Kidney epithelial cell (primary cell): ENCODE results near the gene PTOV1. TPM values are rescaled to one million over a fixed set of nuclear protein-coding genes. Genes with fewer than 3 reads are reported as not detected.
"Not testable (repeated sequence)": the region's sequence is repeated elsewhere in the genome, so short reads cannot be mapped to it uniquely, and the experiment has no call there.

Source experiments
- DNase-seq: peaks from one replicate; pipeline ENCODE4 v3.0.0-alpha.2; 2010; ENCODE audit warnings: low read depth
- H3K27me3 ChIP-seq: 2 replicates; pipeline ENCODE4 v1.6.0; 2011; ENCODE audit warnings: low read length; ENCODE audit not compliant: control insufficient read depth, insufficient read depth
- H3K36me3 ChIP-seq: 2 replicates; pipeline ENCODE4 v1.5.1; 2011; ENCODE audit warnings: low read length; ENCODE audit not compliant: control insufficient read depth, insufficient read depth
- H3K4me3 ChIP-seq: 2 replicates; pipeline ENCODE4 v1.5.1; 2011; ENCODE audit warnings: low read depth, mild to moderate bottlenecking, control low read depth, low read length
- CTCF ChIP-seq: IDR thresholded peaks from 2 replicates; pipeline ENCODE4 v1.5.1; 2011; ENCODE audit warnings: mild to moderate bottlenecking, moderate library complexity, low read length, control low read depth, inconsistent platforms; ENCODE audit not compliant: insufficient read depth, poor library complexity, severe bottlenecking
- total RNA-seq: library from RNA; depleted of rRNA; stranded (reverse); fragments of >200 nt; gene quantifications from 2 replicates; pipeline ENCODE4 v1.2.3, GENCODE V29; 2015

Gene PTOV1
- total RNA-seq, 1 donor from 2014 or later: 47.9 TPM

DNA sequence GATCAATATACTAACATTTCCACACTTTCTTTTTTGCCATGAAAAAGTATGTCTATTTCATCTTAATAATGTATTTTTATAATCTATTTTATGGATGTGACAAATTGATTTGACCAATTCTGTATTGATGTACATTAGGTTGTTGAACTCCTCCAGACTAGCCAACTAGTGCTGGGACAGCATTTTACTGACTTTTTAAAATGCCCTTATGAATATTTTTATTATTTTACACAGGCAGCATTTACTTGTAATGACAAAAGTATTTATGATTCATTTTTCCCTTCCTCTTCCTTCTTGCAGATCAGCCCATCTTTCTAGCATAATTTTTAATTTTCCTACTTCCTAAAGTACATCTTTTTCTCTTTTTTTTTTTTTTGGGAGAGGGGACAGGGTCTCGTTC, 36.9 kb upstream of the PTOV1 start:
- H3K4me3 ChIP-seq: no peak overlapping the region
- DNase-seq: no peak
- H3K27me3 ChIP-seq: no peaks in the 10 kb centered on the region

GRCh38 chr19:49816590-49816989, 34.4 kb upstream of the PTOV1 start:
- Histone ChIP-seq H3K4me3 (no peak overlapping the region), H3K27me3 (no peaks in the 10 kb centered on the region), H3K36me3 (no peaks in the 10 kb centered on the region)
- DNase-seq: no peak
- TF ChIP-seq CTCF: no peak

More for the DNA sequence above, 36.9 kb upstream of the PTOV1 start:
- TF ChIP-seq CTCF: no peak
- no peaks in the 10 kb centered on the region for H3K36me3 ChIP-seq

GRCh38 chr19:49817964-49818648, 32.9 kb upstream of the PTOV1 start, which contains the start of gene MED25:
TSS of gene MED25 (plus strand) at chr19:49818289. CDS start at chr19:49818342, 53 bp downstream.
- H3K4me3 ChIP-seq: peak within 1 kb of the TSS; percentile 100
- peak; percentile 41 for DNase-seq
- H3K36me3 ChIP-seq: no peaks in the 10 kb centered on the region
- H3K27me3 ChIP-seq: no peaks in the 10 kb centered on the region
- TF ChIP-seq CTCF: no peak

DNA sequence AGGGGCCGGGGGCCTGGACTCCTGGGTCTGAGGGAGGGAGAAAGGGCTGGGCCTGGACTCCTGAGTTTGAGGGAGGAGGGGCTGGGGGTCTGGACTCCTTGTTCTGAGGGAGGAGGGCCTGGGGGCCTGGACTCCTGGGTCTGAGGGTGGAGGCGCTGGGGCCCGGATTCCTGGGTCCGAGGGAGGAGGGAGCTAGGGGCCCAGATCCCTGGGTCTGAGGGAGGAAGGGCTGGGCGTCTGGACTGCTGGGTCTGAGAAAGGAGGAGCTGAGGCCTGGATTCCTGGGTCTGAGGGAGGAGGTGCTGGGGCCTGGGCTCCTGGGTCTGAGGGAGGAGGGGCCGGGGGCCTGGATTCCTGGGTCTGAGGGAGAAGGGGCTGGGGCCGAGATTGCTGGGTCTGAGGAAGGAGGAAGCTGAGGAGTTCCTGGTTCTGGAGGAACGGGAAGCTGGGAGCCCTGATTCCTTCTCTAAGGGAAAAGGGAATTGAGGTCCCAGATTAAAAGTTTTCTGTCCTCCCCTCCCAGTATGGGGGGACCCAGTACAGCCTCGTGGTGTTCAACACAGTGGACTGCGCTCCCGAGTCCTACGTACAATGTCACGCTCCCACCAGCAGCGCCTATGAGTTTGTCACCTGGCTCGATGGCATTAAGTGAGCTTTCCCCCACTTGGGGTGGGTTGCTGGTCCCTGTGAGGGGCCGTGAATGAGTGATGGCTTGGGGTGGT, 32.1 kb upstream of the PTOV1 start:
- Histone ChIP-seq H3K36me3 (no peaks in the 10 kb centered on the region), H3K27me3 (no peaks in the 10 kb centered on the region), H3K4me3 (peak overlapping the region; percentile 100)
- TF ChIP-seq CTCF: no peak
- DNase-seq: no peak

GRCh38 chr19:49819452-49820115, 31.4 kb upstream of the PTOV1 start:
- H3K27me3 ChIP-seq, DNase-seq, H3K36me3 ChIP-seq: not testable (repeated sequence)
- H3K4me3 ChIP-seq: peak overlapping the region; percentile 100

DNA sequence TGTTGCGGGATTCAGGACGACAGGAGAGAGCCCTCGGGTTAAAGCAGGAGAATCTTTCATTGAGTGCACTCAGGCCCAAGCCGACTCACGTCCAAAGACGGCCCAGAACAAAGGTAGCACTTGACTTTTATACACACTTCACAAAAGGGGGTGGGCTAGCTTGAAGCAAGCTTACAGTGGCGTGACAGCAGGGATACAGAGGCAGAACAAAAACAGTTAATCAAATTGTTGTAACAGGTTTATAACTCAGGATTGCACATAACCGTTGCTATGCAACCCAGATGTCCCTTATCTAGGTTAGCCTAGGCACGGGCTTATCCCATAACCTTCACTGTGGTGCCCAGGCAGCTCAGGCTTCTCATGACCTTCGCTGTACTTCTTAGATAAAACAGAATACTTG, 30.8 kb upstream of the PTOV1 start:
- DNase-seq: no peak
- no peaks in the 10 kb centered on the region for H3K36me3 ChIP-seq
- H3K27me3 ChIP-seq: no peaks in the 10 kb centered on the region
- no peak overlapping the region for H3K4me3 ChIP-seq
- TF ChIP-seq CTCF: no peak
